Suprapubic skin (tissue), 4 donors: ENCODE data around the gene C15orf39. TPM values are rescaled to one million over a fixed set of nuclear protein-coding genes. Genes with fewer than 3 reads are reported as not detected.

Experiments
- DNase-seq, 2 donors: peaks; one replicate each; pipeline ENCODE4 v3.0.0-alpha.2; 2019; ENCODE audit warnings: low spot score in 2 of 2
- H3K27ac ChIP-seq: fragments of 200-600 bp; sonication (generic); one replicate; pipeline ENCODE4 v1.5.1; 2019
- H3K27me3 ChIP-seq: fragments of 200-600 bp; sonication (generic); one replicate; pipeline ENCODE4 v1.5.1; 2019
- H3K36me3 ChIP-seq: fragments of 200-600 bp; sonication (generic); one replicate; pipeline ENCODE4 v1.5.1; 2019
- H3K4me1 ChIP-seq: fragments of 200-600 bp; sonication (generic); one replicate; pipeline ENCODE4 v1.5.1; 2019
- H3K4me3 ChIP-seq: fragments of 200-600 bp; sonication (generic); one replicate; pipeline ENCODE4 v1.5.1; 2019; ENCODE audit warnings: mild to moderate bottlenecking
- H3K9me3 ChIP-seq: fragments of 200-600 bp; sonication (generic); one replicate; pipeline ENCODE4 v1.5.1; 2019
- CTCF ChIP-seq, 2 donors: fragments of 200-600 bp in 1 of 2; fragments of 450-650 bp in 1 of 2; sonication (generic) in 1 of 2; IDR thresholded peaks; one replicate each; pipeline ENCODE4 v1.5.1; 2016 to 2019; ENCODE audit warnings: antibody characterized with exemption in 2 of 2, mild to moderate bottlenecking in 1 of 2, moderate library complexity in 1 of 2
- EP300 ChIP-seq: sonication (generic); formaldehyde crosslinking; IDR thresholded peaks from one replicate; pipeline ENCODE4 v1.6.1; 2017; ENCODE audit warnings: antibody characterized with exemption
- POLR2A ChIP-seq, 2 donors: fragments of 450-650 bp; IDR thresholded peaks; one replicate each; pipeline ENCODE4 v1.6.1; 2017; ENCODE audit warnings: antibody characterized with exemption in 2 of 2, mild to moderate bottlenecking in 2 of 2, moderate library complexity in 2 of 2
- POLR2AphosphoS5 ChIP-seq, 3 donors: sonication (generic); formaldehyde crosslinking; IDR thresholded peaks; one replicate each; pipeline ENCODE4 v1.6.1; 2017; ENCODE audit warnings: antibody characterized with exemption in 3 of 3
- WGBS: methylation state at CpG from one replicate; pipeline ENCODE4 v1.1.5; 2018; 5-methylcytosine and 5-hydroxymethylcytosine counted together
- total RNA-seq, 4 donors: library from RNA; depleted of rRNA; stranded (reverse); fragments of >200 nt; gene quantifications; one replicate each; pipeline ENCODE4 v1.1.0, GENCODE V29; 2016

Gene C15orf39
- total RNA-seq, 4 donors from 2014 or later: 33.0 to 35.2 (median 33.3) TPM

- no peaks in the 10 kb centered on the region for H3K36me3 ChIP-seq
- no peak for DNase-seq
- H3K4me1 ChIP-seq: no peaks in the 10 kb centered on the region
- 72% methylated on average over 5 of the region's 5 CpGs for WGBS
- no peak overlapping the region for H3K27ac ChIP-seq
- TF ChIP-seq POLR2A (IDR thresholded peaks at IDR 0.05): no peak
- TF ChIP-seq CTCF (IDR thresholded peaks at IDR 0.05): no peak
- no peak for TF ChIP-seq POLR2AphosphoS5 (IDR thresholded peaks at IDR 0.05)
- no peak for TF ChIP-seq EP300
- no peak overlapping the region for H3K4me3 ChIP-seq
- no peaks in the 10 kb centered on the region for H3K27me3 ChIP-seq
- no peaks in the 10 kb centered on the region for H3K9me3 ChIP-seq
Observed at GRCh38 chr15:75167588-75168350, 33.9 kb upstream of the C15orf39 start.

DNA sequence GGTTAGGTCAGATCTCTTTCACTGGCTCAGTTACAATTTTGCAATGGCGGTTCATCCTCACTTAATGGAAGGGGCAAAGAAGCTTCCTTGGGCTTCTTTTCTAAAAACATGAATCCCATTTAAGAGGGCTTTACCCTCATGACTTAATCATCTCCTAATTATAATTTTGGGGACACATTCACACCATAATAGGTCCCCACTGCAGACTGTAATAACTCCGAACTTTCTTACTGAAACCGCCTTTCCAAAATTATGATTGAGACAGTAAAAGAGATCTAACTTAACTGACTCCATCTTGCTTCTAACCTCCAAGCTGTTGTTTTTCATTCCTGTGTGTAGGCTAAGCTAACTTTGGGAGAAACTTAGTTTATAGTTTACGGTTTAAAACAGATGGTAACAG lies 33.3 kb upstream of the C15orf39 start:
- H3K4me3 ChIP-seq: no peak overlapping the region
- H3K36me3 ChIP-seq: no peaks in the 10 kb centered on the region
- no peak overlapping the region for H3K27ac ChIP-seq
- WGBS: 80% methylated on average over 4 of the region's 4 CpGs
- H3K9me3 ChIP-seq: no peaks in the 10 kb centered on the region
- no peak for DNase-seq
- H3K4me1 ChIP-seq: no peaks in the 10 kb centered on the region
- TF ChIP-seq CTCF (IDR thresholded peaks at IDR 0.05) (no peak), POLR2A (IDR thresholded peaks at IDR 0.05) (no peak), EP300 (no peak), POLR2AphosphoS5 (IDR thresholded peaks at IDR 0.05) (no peak)
- no peaks in the 10 kb centered on the region for H3K27me3 ChIP-seq

- H3K36me3 ChIP-seq: no peaks in the 10 kb centered on the region
- H3K27me3 ChIP-seq: no peaks in the 10 kb centered on the region
- H3K27ac ChIP-seq: no peak overlapping the region
- 97% methylated on average over 1 of the region's 1 CpG for WGBS
- no peak for DNase-seq
- no peak for TF ChIP-seq POLR2AphosphoS5 (IDR thresholded peaks at IDR 0.05)
- TF ChIP-seq POLR2A (IDR thresholded peaks at IDR 0.05): no peak
- TF ChIP-seq CTCF (IDR thresholded peaks at IDR 0.05): no peak
- no peak for TF ChIP-seq EP300
- no peaks in the 10 kb centered on the region for H3K9me3 ChIP-seq
- no peak overlapping the region for H3K4me3 ChIP-seq
- peaks cover 2% of the 10 kb centered on the region for H3K4me1 ChIP-seq
Observed at GRCh38 chr15:75170203-75170602, 31.5 kb upstream of the C15orf39 start.

DNA sequence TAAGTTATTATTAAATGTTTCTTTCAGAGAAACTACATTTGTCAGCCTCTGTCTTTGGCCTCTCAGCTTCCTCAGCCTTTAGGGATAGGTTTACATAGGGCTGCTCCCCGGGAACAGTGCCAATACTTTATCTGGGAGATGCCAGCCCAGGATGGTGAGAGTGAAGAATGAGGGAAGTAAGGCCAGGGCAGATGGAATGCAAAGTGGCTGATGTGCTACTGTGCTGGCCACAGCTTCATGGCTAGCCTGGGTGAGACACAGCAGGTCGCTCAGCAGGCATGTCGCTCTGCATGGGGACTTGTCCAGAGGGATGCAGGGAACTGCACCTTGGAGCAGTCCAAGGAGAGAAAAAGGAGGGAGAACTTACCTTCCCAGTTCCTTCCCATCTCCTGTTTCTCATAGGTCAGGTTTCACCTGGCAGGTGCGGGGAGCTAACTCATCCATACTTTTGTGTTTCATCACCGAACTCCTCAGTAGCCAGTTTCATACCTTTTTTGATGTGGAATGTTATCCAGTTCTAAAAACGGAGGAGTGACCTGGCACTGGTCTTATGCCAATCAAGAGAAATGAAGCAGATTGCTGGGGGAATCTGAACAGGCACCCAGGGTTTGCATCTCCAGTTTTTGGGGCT lies 30.9 kb upstream of the C15orf39 start:
- H3K9me3 ChIP-seq: no peaks in the 10 kb centered on the region
- H3K36me3 ChIP-seq: no peaks in the 10 kb centered on the region
- peak in 1 of 2 donors; percentile 23 for DNase-seq
- H3K4me3 ChIP-seq: no peak overlapping the region
- no peak for TF ChIP-seq POLR2AphosphoS5 (IDR thresholded peaks at IDR 0.05)
- no peak for TF ChIP-seq EP300
- TF ChIP-seq CTCF (IDR thresholded peaks at IDR 0.05): no peak
- no peak for TF ChIP-seq POLR2A (IDR thresholded peaks at IDR 0.05)
- peaks cover 8% of the 10 kb centered on the region for H3K4me1 ChIP-seq
- no peaks in the 10 kb centered on the region for H3K27me3 ChIP-seq
- 86% methylated on average over 6 of the region's 6 CpGs for WGBS
- no peak overlapping the region for H3K27ac ChIP-seq

GRCh38 chr15:75171408-75171807 lies 30.3 kb upstream of the C15orf39 start:
- no peaks in the 10 kb centered on the region for H3K36me3 ChIP-seq
- no peaks in the 10 kb centered on the region for H3K27me3 ChIP-seq
- H3K4me1 ChIP-seq: peaks cover 14% of the 10 kb centered on the region
- TF ChIP-seq POLR2AphosphoS5 (IDR thresholded peaks at IDR 0.05) (no peak), CTCF (IDR thresholded peaks at IDR 0.05) (no peak), EP300 (no peak), POLR2A (IDR thresholded peaks at IDR 0.05) (no peak)
- 88% methylated on average over 5 of the region's 5 CpGs for WGBS
- no peak for DNase-seq
- H3K27ac ChIP-seq: no peak overlapping the region
- no peaks in the 10 kb centered on the region for H3K9me3 ChIP-seq
- H3K4me3 ChIP-seq: no peak overlapping the region
